AG09319 (cell line): ENCODE measurements around the gene SRPK3.

Experiments
- DNase-seq: peaks from one replicate; pipeline ENCODE4 v3.0.0-alpha.2; 2010; ENCODE audit warnings: low read depth; ENCODE audit errors: extremely low read depth
- CTCF ChIP-seq: IDR thresholded peaks from 2 replicates; pipeline ENCODE4 v1.5.1; 2011; ENCODE audit warnings: low read depth, mild to moderate bottlenecking, inconsistent platforms, low read length, moderate library complexity

The SRPK3 gene

GRCh38 chrX:153829549-153829798 is 48.6 kb downstream of the SRPK3 start:
- DNase-seq = no peak
- no peak for TF ChIP-seq CTCF

GRCh38 chrX:153829799-153830639 is 49.2 kb downstream of the SRPK3 start, which contains the start of gene PDZD4:
Gene PDZD4, minus strand, starts transcription at chrX:153830544. Its CDS starts 246 bp downstream, at chrX:153830298.
- DNase-seq = no peak

GRCh38 chrX:153830640-153831428 is 50.0 kb downstream of the SRPK3 start:
- no peak for DNase-seq
- no peak for TF ChIP-seq CTCF

More at GRCh38 chrX:153829799-153830639, 49.2 kb downstream of the SRPK3 start, which contains the start of gene PDZD4:
- no peak for TF ChIP-seq CTCF

- DNase-seq = no peak
- TF ChIP-seq CTCF = no peak
These were observed 50.7 kb downstream of the SRPK3 start for GRCh38 chrX:153831429-153832150.

GRCh38 chrX:153832728-153833127 is 51.9 kb downstream of the SRPK3 start:
- no peak for DNase-seq
- TF ChIP-seq CTCF = no peak
